SK-N-SH treated with all-trans-retinoic acid at 6 μM for 48 hours (cell line): ENCODE data around the gene MCM3.

Experiments used
- ARNTL ChIP-seq: fragments of 450-650 bp; formaldehyde crosslinking; IDR thresholded peaks from 2 replicates; pipeline ENCODE4 v1.5.0; 2020; ENCODE audit warnings: low read depth, mild to moderate bottlenecking, moderate library complexity, borderline replicate concordance
- POU6F1 ChIP-seq: fragments of 250-450 bp; sonication (Bioruptor Pico); IDR thresholded peaks from 2 replicates; pipeline ENCODE4 v1.8.0; 2021; ENCODE audit warnings: low read depth, mild to moderate bottlenecking, moderate library complexity, borderline replicate concordance
- TCF4 ChIP-seq: fragments of 250-450 bp; sonication (Bioruptor Pico); IDR thresholded peaks from 2 replicates; pipeline ENCODE4 v1.8.0; 2021; ENCODE audit warnings: mild to moderate bottlenecking, moderate library complexity, borderline replicate concordance
- ZC3H10 ChIP-seq: fragments of 250-450 bp; sonication (Bioruptor Pico); IDR thresholded peaks from 2 replicates; pipeline ENCODE4 v1.5.1; 2021; ENCODE audit warnings: mild to moderate bottlenecking, moderate library complexity
- ZFP3 ChIP-seq: fragments of 250-450 bp; sonication (Bioruptor Pico); IDR thresholded peaks from 2 replicates; pipeline ENCODE4 v1.5.0; 2020; ENCODE audit warnings: mild to moderate bottlenecking, moderate library complexity
- TF ChIP-seq, protein P1 (sequence below): fragments of 250-450 bp; sonication (Bioruptor Pico); IDR thresholded peaks from 2 replicates; pipeline ENCODE4 v1.8.0; 2020; ENCODE audit warnings: mild to moderate bottlenecking, moderate library complexity, borderline replicate concordance
- TF ChIP-seq, protein P2 (sequence below): fragments of 250-450 bp; sonication (Bioruptor Pico); IDR thresholded peaks from 2 replicates; pipeline ENCODE4 v1.5.1; 2020; ENCODE audit warnings: low read depth, mild to moderate bottlenecking, moderate library complexity

- TF ChIP-seq ZFP3 (CRISPR knock-in tag) (no peak), ZC3H10 (no peak), TCF4 (no peak), ARNTL (no peak), POU6F1 (no peak)
- TF ChIP-seq, protein P1, sequence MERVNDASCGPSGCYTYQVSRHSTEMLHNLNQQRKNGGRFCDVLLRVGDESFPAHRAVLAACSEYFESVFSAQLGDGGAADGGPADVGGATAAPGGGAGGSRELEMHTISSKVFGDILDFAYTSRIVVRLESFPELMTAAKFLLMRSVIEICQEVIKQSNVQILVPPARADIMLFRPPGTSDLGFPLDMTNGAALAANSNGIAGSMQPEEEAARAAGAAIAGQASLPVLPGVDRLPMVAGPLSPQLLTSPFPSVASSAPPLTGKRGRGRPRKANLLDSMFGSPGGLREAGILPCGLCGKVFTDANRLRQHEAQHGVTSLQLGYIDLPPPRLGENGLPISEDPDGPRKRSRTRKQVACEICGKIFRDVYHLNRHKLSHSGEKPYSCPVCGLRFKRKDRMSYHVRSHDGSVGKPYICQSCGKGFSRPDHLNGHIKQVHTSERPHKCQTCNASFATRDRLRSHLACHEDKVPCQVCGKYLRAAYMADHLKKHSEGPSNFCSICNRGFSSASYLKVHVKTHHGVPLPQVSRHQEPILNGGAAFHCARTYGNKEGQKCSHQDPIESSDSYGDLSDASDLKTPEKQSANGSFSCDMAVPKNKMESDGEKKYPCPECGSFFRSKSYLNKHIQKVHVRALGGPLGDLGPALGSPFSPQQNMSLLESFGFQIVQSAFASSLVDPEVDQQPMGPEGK (CRISPR knock-in tag): no peak
- TF ChIP-seq, protein P2, sequence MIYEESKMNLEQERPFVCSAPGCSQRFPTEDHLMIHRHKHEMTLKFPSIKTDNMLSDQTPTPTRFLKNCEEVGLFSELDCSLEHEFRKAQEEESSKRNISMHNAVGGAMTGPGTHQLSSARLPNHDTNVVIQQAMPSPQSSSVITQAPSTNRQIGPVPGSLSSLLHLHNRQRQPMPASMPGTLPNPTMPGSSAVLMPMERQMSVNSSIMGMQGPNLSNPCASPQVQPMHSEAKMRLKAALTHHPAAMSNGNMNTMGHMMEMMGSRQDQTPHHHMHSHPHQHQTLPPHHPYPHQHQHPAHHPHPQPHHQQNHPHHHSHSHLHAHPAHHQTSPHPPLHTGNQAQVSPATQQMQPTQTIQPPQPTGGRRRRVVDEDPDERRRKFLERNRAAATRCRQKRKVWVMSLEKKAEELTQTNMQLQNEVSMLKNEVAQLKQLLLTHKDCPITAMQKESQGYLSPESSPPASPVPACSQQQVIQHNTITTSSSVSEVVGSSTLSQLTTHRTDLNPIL (CRISPR knock-in tag): no peak
These were observed 47.4 kb upstream of the MCM3 start for GRCh38 chr6:52331793-52332457.
